Measurements from ENCODE around the gene SORCS2. TPM values are rescaled to one million over a fixed set of nuclear protein-coding genes. Genes with fewer than 3 reads are reported as not detected.

Gene SORCS2
- polyA plus RNA-seq, 1 donor from 2014 or later, result 1.0 TPM

DNA sequence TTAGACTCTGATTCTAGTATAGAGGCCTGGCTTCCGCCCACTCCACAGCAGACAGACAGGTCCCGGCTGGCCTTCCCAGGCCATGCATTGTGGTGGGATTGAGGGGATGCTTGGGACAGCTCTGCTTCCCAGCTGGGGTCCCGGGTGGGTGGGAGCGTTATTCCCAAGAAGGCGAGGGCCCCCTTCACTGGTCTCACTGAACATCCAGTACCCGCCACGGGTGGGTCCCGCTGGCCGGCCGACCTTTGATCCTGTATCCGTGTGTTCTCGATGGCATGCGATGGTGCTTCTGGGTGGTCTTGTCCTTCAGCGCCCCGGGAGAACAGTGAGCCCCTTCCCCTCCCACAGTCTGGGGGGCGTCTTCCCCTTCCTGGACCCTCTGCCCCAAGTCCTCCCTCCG, 515.9 kb downstream of the SORCS2 start:
- H3K9me3 ChIP-seq (ENCODE audit: low read length), result no peaks in the 10 kb centered on the region
- TF ChIP-seq MXI1 (conservative IDR thresholded peaks at IDR 0.05; ENCODE audit: poor library complexity, severe bottlenecking) (no peak), EZH2 (IDR thresholded peaks at IDR 0.05; ENCODE audit: borderline replicate concordance, insufficient read depth, low read length, poor library complexity, severe bottlenecking) (no peak), RAD21 (conservative IDR thresholded peaks at IDR 0.05) (no peak), EP300 (conservative IDR thresholded peaks at IDR 0.05; ENCODE audit: poor library complexity, severe bottlenecking) (no peak), SMC3 (conservative IDR thresholded peaks at IDR 0.05; ENCODE audit: poor library complexity) (no peak), POLR2AphosphoS5 (IDR thresholded peaks at IDR 0.05) (no peak), TAF1 (IDR thresholded peaks at IDR 0.05; ENCODE audit: low read depth) (no peak)
- TF ChIP-seq, protein P1, sequence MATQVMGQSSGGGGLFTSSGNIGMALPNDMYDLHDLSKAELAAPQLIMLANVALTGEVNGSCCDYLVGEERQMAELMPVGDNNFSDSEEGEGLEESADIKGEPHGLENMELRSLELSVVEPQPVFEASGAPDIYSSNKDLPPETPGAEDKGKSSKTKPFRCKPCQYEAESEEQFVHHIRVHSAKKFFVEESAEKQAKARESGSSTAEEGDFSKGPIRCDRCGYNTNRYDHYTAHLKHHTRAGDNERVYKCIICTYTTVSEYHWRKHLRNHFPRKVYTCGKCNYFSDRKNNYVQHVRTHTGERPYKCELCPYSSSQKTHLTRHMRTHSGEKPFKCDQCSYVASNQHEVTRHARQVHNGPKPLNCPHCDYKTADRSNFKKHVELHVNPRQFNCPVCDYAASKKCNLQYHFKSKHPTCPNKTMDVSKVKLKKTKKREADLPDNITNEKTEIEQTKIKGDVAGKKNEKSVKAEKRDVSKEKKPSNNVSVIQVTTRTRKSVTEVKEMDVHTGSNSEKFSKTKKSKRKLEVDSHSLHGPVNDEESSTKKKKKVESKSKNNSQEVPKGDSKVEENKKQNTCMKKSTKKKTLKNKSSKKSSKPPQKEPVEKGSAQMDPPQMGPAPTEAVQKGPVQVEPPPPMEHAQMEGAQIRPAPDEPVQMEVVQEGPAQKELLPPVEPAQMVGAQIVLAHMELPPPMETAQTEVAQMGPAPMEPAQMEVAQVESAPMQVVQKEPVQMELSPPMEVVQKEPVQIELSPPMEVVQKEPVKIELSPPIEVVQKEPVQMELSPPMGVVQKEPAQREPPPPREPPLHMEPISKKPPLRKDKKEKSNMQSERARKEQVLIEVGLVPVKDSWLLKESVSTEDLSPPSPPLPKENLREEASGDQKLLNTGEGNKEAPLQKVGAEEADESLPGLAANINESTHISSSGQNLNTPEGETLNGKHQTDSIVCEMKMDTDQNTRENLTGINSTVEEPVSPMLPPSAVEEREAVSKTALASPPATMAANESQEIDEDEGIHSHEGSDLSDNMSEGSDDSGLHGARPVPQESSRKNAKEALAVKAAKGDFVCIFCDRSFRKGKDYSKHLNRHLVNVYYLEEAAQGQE (IDR thresholded peaks at IDR 0.05; ENCODE audit: borderline replicate concordance), result no peak
- TF ChIP-seq, protein P2, sequence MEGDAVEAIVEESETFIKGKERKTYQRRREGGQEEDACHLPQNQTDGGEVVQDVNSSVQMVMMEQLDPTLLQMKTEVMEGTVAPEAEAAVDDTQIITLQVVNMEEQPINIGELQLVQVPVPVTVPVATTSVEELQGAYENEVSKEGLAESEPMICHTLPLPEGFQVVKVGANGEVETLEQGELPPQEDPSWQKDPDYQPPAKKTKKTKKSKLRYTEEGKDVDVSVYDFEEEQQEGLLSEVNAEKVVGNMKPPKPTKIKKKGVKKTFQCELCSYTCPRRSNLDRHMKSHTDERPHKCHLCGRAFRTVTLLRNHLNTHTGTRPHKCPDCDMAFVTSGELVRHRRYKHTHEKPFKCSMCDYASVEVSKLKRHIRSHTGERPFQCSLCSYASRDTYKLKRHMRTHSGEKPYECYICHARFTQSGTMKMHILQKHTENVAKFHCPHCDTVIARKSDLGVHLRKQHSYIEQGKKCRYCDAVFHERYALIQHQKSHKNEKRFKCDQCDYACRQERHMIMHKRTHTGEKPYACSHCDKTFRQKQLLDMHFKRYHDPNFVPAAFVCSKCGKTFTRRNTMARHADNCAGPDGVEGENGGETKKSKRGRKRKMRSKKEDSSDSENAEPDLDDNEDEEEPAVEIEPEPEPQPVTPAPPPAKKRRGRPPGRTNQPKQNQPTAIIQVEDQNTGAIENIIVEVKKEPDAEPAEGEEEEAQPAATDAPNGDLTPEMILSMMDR (IDR thresholded peaks at IDR 0.05; ENCODE audit: poor library complexity, severe bottlenecking), result no peak
- no peaks in the 10 kb centered on the region for H3K36me3 ChIP-seq (ENCODE audit: insufficient read depth, low read length)
- no peak overlapping the region for H3K9ac ChIP-seq (ENCODE audit: low read length)
- H3K4me2 ChIP-seq (ENCODE audit: low read length), result no peak overlapping the region
- no peaks in the 10 kb centered on the region for H4K20me1 ChIP-seq (ENCODE audit: insufficient read depth)
- no peaks in the 10 kb centered on the region for H3K79me2 ChIP-seq (replicated peaks; ENCODE audit: insufficient read depth, low read length)
- no peaks in the 10 kb centered on the region for H3F3A ChIP-seq (ENCODE audit: insufficient read depth, low read length, poor library complexity, severe bottlenecking)
- no peak overlapping the region for H2AFZ ChIP-seq (ENCODE audit: low read depth, low read length)
- H3K27me3 ChIP-seq (ENCODE audit: insufficient read depth, low read depth, low read length), result no peaks in the 10 kb centered on the region
- H3K4me3 ChIP-seq (ENCODE audit: low read length), result no peak overlapping the region
- H3K9me2 ChIP-seq (ENCODE audit: insufficient read depth, low read length), result no peaks in the 10 kb centered on the region
- H3K27ac ChIP-seq (ENCODE audit: low read length), result no peak overlapping the region

DNA sequence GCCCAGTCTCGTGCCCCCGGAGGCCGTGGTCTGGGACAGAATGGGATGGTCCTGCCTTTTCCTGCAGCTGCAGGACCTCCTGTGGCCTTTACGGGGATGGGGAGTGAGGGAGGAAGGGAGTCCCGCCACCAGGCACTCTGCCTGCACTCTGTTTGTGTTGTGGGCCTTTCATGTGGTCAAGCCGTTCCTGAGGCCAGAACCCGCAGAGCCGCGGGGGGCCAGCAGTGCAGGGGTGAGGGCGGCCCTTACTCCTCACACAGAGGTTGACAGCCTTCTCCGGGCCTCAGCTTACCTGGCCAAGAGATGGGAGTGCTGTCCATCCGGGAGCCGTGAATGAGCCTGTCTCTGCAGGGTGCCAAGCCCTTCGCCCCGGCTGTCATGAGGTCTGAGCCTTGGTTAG, 516.6 kb downstream of the SORCS2 start:
- H3K9me2 ChIP-seq (ENCODE audit: insufficient read depth, low read length), result no peaks in the 10 kb centered on the region
- no peak overlapping the region for H3K4me2 ChIP-seq (ENCODE audit: low read length)
- H3K27me3 ChIP-seq (ENCODE audit: insufficient read depth, low read depth, low read length), result no peaks in the 10 kb centered on the region
- H3F3A ChIP-seq (ENCODE audit: insufficient read depth, low read length, poor library complexity, severe bottlenecking), result no peaks in the 10 kb centered on the region
- H4K20me1 ChIP-seq (ENCODE audit: insufficient read depth), result no peaks in the 10 kb centered on the region
- no peak overlapping the region for H3K9ac ChIP-seq (ENCODE audit: low read length)
- H3K4me3 ChIP-seq (ENCODE audit: low read length), result no peak overlapping the region
- no peaks in the 10 kb centered on the region for H3K36me3 ChIP-seq (ENCODE audit: insufficient read depth, low read length)
- H3K79me2 ChIP-seq (replicated peaks; ENCODE audit: insufficient read depth, low read length), result no peaks in the 10 kb centered on the region
- TF ChIP-seq POLR2AphosphoS5 (IDR thresholded peaks at IDR 0.05) (no peak), TAF1 (IDR thresholded peaks at IDR 0.05; ENCODE audit: low read depth) (no peak), RAD21 (conservative IDR thresholded peaks at IDR 0.05) (no peak), SMC3 (conservative IDR thresholded peaks at IDR 0.05; ENCODE audit: poor library complexity) (no peak), MXI1 (conservative IDR thresholded peaks at IDR 0.05; ENCODE audit: poor library complexity, severe bottlenecking) (no peak)
- H3K27ac ChIP-seq (ENCODE audit: low read length), result no peak overlapping the region
- no peak overlapping the region for H2AFZ ChIP-seq (ENCODE audit: low read depth, low read length)
- no peaks in the 10 kb centered on the region for H3K9me3 ChIP-seq (ENCODE audit: low read length)

Measured in neural cell (in vitro differentiated cells).